Esophagus (tissue), 2 donors: ENCODE results near the gene PAEP. TPM values are rescaled to one million over a fixed set of nuclear protein-coding genes. Genes with fewer than 3 reads are reported as not detected.

Source experiments
- H3K27ac ChIP-seq, 2 donors: one replicate each; pipeline ENCODE4 v1.5.1; 2013; ENCODE audit warnings: low read depth in 2 of 2, mild to moderate bottlenecking in 2 of 2, inconsistent platforms in 1 of 2, low read length in 1 of 2, moderate library complexity in 1 of 2
- H3K27me3 ChIP-seq, 2 donors: one replicate each; pipeline ENCODE4 v1.6.1; 2013; ENCODE audit warnings: low read length in 2 of 2, control low read depth in 1 of 2, mild to moderate bottlenecking in 1 of 2; ENCODE audit not compliant: insufficient read depth in 2 of 2, control insufficient read depth in 1 of 2
- H3K36me3 ChIP-seq, 2 donors: one replicate each; pipeline ENCODE4 v1.6.1; 2013; ENCODE audit warnings: low read length in 1 of 2; ENCODE audit not compliant: control insufficient read depth in 2 of 2, insufficient read depth in 2 of 2
- H3K4me1 ChIP-seq, 2 donors: one replicate each; pipeline ENCODE4 v1.6.1; 2013; ENCODE audit warnings: low read length in 1 of 2; ENCODE audit not compliant: control insufficient read depth in 2 of 2, insufficient read depth in 2 of 2
- H3K4me3 ChIP-seq, 2 donors: one replicate each; pipeline ENCODE4 v1.5.1; 2013; ENCODE audit warnings: low read length in 2 of 2, mild to moderate bottlenecking in 2 of 2, low read depth in 1 of 2, moderate library complexity in 1 of 2
- H3K9me3 ChIP-seq, 2 donors: one replicate each; pipeline ENCODE4 v1.6.1; 2013; ENCODE audit warnings: mild to moderate bottlenecking in 2 of 2, low read depth in 1 of 2, low read length in 1 of 2, moderate library complexity in 1 of 2; ENCODE audit not compliant: control insufficient read depth in 2 of 2, insufficient read depth in 1 of 2
- WGBS, 2 donors: extraction: QIAGEN DNeasy Blood & Tissue Kit; methylation state at CpG; one replicate each; pipeline ENCODE4 v1.1.7; 2013; 5-methylcytosine and 5-hydroxymethylcytosine counted together
- polyA plus RNA-seq, 2 donors: library from polyadenylated mRNA; stranded (reverse); fragments of 200-250 nt; gene quantifications; one replicate each; pipeline ENCODE4 v1.2.3, GENCODE V29; 2013
- donor health status: healthy with polysubstance abuse.
- donor health status: Bipolar disorder and iron deficiency.

The PAEP gene
- polyA plus RNA-seq, 2 donors = not detected

DNA sequence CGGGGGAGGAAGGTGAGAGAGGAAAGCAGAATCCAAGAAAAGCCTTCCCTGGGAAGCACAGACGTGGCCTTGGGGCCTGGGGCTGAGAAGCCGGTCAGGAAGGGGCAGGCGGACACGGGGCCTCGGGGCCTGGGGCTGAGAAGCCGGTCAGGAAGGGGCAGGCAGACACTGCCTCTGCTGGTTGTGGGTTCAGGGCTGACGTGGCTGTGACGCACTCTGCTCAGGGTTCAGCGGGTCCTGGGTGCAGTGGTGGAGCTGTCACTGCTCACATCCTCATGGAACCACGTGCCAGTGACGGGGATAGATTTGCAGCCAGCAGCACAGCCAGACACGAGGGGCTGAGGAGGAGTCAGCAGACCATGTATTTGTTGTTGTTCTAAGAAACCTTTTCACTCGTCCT, 12.8 kb downstream of the PAEP start:
- Histone ChIP-seq H3K36me3 (no peaks in the 10 kb centered on the region), H3K9me3 (peaks cover 0 to 5% of the 10 kb centered on the region in 2 donors), H3K4me3 (no peak overlapping the region), H3K27ac (no peak overlapping the region), H3K27me3 (no peaks in the 10 kb centered on the region), H3K4me1 (no peaks in the 10 kb centered on the region)
- 71 to 74% methylated on average over 14 of the region's 14 CpGs for WGBS, 2 donors

- Histone ChIP-seq H3K27ac (no peak overlapping the region), H3K4me3 (no peak overlapping the region), H3K9me3 (peaks cover 0 to 5% of the 10 kb centered on the region in 2 donors), H3K27me3 (no peaks in the 10 kb centered on the region), H3K4me1 (no peaks in the 10 kb centered on the region), H3K36me3 (no peaks in the 10 kb centered on the region)
- 86 to 90% methylated on average over 14 to 15 of the region's 15 CpGs for WGBS, 2 donors
Measured at GRCh38 chr9:135574943-135575342, 13.4 kb downstream of the PAEP start.

DNA sequence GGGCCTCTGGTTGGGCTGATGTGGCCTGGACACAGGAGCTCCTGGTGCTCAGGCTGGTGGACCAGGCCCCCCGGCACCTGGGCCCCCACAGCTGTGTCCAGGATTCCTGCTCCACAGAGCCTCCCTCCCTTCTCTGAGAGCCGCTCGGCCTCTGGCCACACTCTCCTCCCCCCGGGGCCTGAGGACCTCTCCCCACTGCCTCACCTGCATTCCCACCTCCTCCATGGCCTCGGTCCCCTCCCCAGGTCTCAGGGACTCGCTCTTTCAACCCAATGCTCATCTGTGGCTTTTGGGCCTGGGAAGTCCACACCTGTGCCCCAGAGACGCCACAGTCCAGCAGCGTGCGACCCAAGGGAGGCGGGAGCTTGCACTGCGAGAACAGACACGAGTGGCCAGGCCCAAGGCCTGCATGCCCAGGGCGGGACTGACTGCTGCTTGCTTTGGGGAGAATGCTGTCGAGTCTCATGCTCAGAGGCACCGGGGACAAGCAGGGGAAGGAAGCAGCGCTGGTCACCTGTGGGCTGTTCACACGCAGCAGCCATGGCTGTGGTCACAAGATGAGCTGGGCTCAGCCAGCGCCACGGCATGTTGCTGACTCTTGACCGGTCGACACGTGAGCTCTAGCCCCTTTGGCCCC, 14.6 kb downstream of the PAEP start:
- Histone ChIP-seq H3K27ac (no peak overlapping the region), H3K27me3 (no peaks in the 10 kb centered on the region), H3K4me1 (no peaks in the 10 kb centered on the region), H3K4me3 (no peak overlapping the region), H3K36me3 (no peaks in the 10 kb centered on the region), H3K9me3 (peaks cover 0 to 5% of the 10 kb centered on the region in 2 donors)
- WGBS, 2 donors = 76 to 78% methylated on average over 17 to 22 of the region's 22 CpGs

GRCh38 chr9:135577256-135577655, 15.7 kb downstream of the PAEP start:
- Histone ChIP-seq H3K9me3 (peaks cover 0 to 7% of the 10 kb centered on the region in 2 donors), H3K36me3 (no peaks in the 10 kb centered on the region), H3K27ac (no peak overlapping the region), H3K27me3 (no peaks in the 10 kb centered on the region), H3K4me3 (no peak overlapping the region), H3K4me1 (no peaks in the 10 kb centered on the region)
- WGBS, 2 donors = 82 to 85% methylated on average over 10 of the region's 10 CpGs

- 37 to 41% methylated on average over 2 of the region's 2 CpGs for WGBS, 2 donors
- H3K27ac ChIP-seq = no peak overlapping the region
- H3K27me3 ChIP-seq = no peaks in the 10 kb centered on the region
- H3K36me3 ChIP-seq = no peaks in the 10 kb centered on the region
- no peak overlapping the region for H3K4me3 ChIP-seq
- peaks cover 0 to 3% of the 10 kb centered on the region in 2 donors for H3K9me3 ChIP-seq
- H3K4me1 ChIP-seq = no peaks in the 10 kb centered on the region
Measured at GRCh38 chr9:135579356-135579755, 17.8 kb downstream of the PAEP start.

DNA sequence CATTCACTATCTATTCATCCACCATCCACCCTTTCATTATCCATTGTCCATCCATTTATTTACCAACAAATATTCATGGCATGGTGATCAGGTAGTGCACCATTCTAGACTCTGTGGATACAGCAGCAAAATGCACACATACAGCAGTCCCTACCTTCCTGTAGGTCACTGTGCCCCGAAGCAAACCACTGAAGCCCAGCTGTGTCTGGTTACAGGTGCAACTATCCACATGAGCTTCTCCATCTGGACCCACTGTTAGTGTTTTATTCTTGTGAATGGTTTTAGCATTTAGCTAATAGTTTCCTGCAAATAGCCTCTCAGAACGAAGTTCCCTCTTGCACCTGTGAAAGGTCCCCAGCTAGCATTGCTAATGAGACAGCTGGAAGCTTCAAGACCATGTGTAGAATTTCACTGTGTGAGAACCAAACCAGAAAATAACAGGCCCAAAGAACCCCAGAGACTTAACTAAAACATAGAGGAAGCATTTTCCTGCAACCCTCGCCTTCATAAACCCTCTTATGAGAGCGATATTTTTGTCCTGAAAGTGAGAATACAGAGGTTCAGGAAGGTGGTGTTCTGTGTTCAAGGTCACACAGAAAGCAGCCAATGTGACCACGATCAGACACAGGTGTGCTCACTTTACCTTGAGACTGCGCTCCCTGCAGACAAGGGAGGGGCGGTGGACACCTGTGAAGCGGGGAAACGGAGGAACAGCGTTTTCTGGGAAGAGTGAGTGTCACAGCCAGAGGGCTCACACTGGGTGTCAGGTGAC, 18.5 kb downstream of the PAEP start:
- H3K36me3 ChIP-seq = no peaks in the 10 kb centered on the region
- peaks cover 0 to 2% of the 10 kb centered on the region in 2 donors for H3K9me3 ChIP-seq
- H3K27ac ChIP-seq = no peak overlapping the region
- no peak overlapping the region for H3K4me3 ChIP-seq
- no peaks in the 10 kb centered on the region for H3K27me3 ChIP-seq
- no peaks in the 10 kb centered on the region for H3K4me1 ChIP-seq
- 64 to 76% methylated on average over 10 of the region's 10 CpGs for WGBS, 2 donors

DNA sequence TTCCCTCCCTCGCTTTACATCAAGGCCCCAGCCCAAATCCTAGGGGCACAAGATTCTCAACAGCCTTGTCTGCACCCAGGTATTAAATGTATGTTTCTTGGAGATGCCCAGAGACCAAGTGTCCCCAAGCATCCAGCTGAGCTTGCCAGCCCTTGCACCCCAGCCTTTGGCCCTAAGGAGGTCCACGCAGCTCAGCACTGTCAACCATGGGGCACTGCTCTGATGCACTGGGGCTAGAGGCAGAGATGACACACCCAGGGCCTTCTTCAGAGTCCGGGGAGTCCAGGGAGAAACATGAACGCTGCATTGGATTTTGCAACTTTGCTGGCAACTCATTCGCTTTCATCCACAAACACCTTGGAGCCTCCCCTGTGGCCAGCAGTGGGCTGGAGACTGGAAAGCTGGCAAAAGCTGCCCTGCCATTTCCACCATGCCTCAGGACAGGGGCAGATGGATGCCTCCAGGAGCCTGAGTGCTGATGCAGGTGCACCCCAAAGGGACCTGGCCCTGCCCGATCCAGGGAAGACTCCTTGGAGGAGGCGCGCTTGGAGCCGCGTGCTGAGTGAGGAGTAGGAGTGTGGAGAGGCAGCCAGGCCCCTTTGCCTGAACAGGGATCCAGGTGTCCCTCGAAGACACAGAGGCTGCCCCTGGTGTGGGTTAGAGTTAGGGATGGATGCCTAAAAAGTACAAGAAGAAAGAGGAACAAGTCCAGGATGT, 19.3 kb downstream of the PAEP start:
- Histone ChIP-seq H3K9me3 (peaks cover 0 to 2% of the 10 kb centered on the region in 2 donors), H3K27me3 (no peaks in the 10 kb centered on the region)

GRCh38 chr9:135581636-135582426, 20.3 kb downstream of the PAEP start:
- WGBS, 2 donors = 86% methylated on average over 18 of the region's 18 CpGs
- Histone ChIP-seq H3K27ac (no peak overlapping the region), H3K27me3 (no peaks in the 10 kb centered on the region)

More for the DNA sequence above, 19.3 kb downstream of the PAEP start:
- H3K36me3 ChIP-seq = no peaks in the 10 kb centered on the region
- H3K4me3 ChIP-seq = no peak overlapping the region
- WGBS, 2 donors = 81 to 89% methylated on average over 11 of the region's 11 CpGs
- no peaks in the 10 kb centered on the region for H3K4me1 ChIP-seq
- no peak overlapping the region for H3K27ac ChIP-seq

DNA sequence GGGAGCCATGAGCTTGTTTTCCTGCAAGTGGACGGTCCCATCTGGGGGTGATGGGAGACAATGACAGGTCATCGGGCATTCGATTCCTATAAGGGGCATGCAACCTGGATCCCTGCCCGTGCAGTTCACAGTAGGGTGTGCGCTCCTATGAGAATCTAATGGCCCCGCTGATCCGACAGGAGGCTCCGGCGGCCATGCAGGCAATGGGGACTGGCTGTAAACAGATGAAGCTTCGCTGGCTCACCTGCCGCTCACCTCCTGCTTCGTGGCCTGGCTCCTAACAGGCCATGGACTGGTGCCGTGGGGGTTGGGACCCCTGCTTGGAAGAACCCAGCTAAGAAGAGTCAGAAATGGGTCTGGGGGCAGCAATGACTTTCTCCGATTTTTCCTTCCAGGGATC, 21.0 kb downstream of the PAEP start:
- Histone ChIP-seq H3K4me3 (no peak overlapping the region), H3K4me1 (no peaks in the 10 kb centered on the region), H3K36me3 (no peaks in the 10 kb centered on the region), H3K9me3 (peaks cover 0 to 2% of the 10 kb centered on the region in 2 donors), H3K27ac (no peak overlapping the region), H3K27me3 (no peaks in the 10 kb centered on the region)
- 85 to 88% methylated on average over 14 of the region's 14 CpGs for WGBS, 2 donors

More at GRCh38 chr9:135581636-135582426, 20.3 kb downstream of the PAEP start:
- Histone ChIP-seq H3K36me3 (no peaks in the 10 kb centered on the region), H3K4me3 (no peak overlapping the region), H3K4me1 (no peaks in the 10 kb centered on the region), H3K9me3 (peaks cover 0 to 2% of the 10 kb centered on the region in 2 donors)
